Smooth muscle cell (in vitro differentiated cells): ENCODE results near the gene POLR2J. TPM values are rescaled to one million over a fixed set of nuclear protein-coding genes. Genes with fewer than 3 reads are reported as not detected.

Experiments
- DNase-seq: peaks from one replicate; lab custom pipeline; 2025; ENCODE audit not compliant: unreplicated experiment; lab: John Stamatoyannopoulos, UW
- H2AFZ ChIP-seq: fragments of 200-600 bp; sonication (generic); 2 replicates; pipeline ENCODE4 v1.6.0; 2016; ENCODE audit warnings: antibody characterized with exemption, low read depth, mild to moderate bottlenecking
- H3F3A ChIP-seq: fragments of 200-600 bp; sonication (generic); 2 replicates; pipeline ENCODE4 v1.6.0; 2017; ENCODE audit warnings: antibody characterized with exemption, low read depth
- H3K27ac ChIP-seq: fragments of 200-600 bp; sonication (generic); 2 replicates; pipeline ENCODE4 v1.5.1; 2016; ENCODE audit warnings: low read depth, mild to moderate bottlenecking
- H3K27me3 ChIP-seq: fragments of 200-600 bp; sonication (generic); 2 replicates; pipeline ENCODE4 v1.6.1; 2016; ENCODE audit warnings: low read depth, mild to moderate bottlenecking
- H3K36me3 ChIP-seq: fragments of 200-600 bp; sonication (generic); 2 replicates; pipeline ENCODE4 v1.5.1; 2016; ENCODE audit warnings: low read depth
- H3K4me1 ChIP-seq: fragments of 200-600 bp; sonication (generic); 2 replicates; pipeline ENCODE4 v1.5.1; 2016; ENCODE audit warnings: low read depth
- H3K4me2 ChIP-seq: fragments of 200-600 bp; sonication (generic); 2 replicates; pipeline ENCODE4 v1.6.0; 2016; ENCODE audit warnings: mild to moderate bottlenecking
- H3K4me3 ChIP-seq: fragments of 200-600 bp; sonication (generic); 2 replicates; pipeline ENCODE4 v1.5.1; 2016; ENCODE audit warnings: mild to moderate bottlenecking
- H3K79me2 ChIP-seq: fragments of 200-600 bp; sonication (generic); 2 replicates; pipeline ENCODE4 v1.6.0; 2016; ENCODE audit warnings: low read depth, mild to moderate bottlenecking
- H3K9ac ChIP-seq: fragments of 200-600 bp; sonication (generic); 2 replicates; pipeline ENCODE4 v1.6.0; 2016; ENCODE audit warnings: low read depth
- H3K9me3 ChIP-seq: fragments of 200-600 bp; sonication (generic); replicated peaks from 2 replicates; pipeline ENCODE4 v1.5.1; 2016; ENCODE audit warnings: low read depth
- H4K20me1 ChIP-seq: fragments of 200-600 bp; sonication (generic); 2 replicates; pipeline ENCODE4 v1.6.0; 2016; ENCODE audit warnings: low read depth
- CTCF ChIP-seq: fragments of 200-600 bp; sonication (generic); IDR thresholded peaks from 2 replicates; pipeline ENCODE4 v1.5.1; 2017; ENCODE audit warnings: borderline replicate concordance, mild to moderate bottlenecking, antibody characterized with exemption; ENCODE audit not compliant: insufficient read depth, poor library complexity, severe bottlenecking
- whole genome bisulfite sequencing: methylation state at CpG from one replicate; pipeline ENCODE4 v1.1.7; 2016; ENCODE audit warnings: low lambda C conversion rate; 5-methylcytosine and 5-hydroxymethylcytosine counted together
- polyA plus RNA-seq: library from polyadenylated mRNA; unstranded; fragments of >200 nt; fragmentation: Nextera tagmentation; extraction: Ambion mirVana; gene quantifications from 2 replicates; pipeline ENCODE4 v1.2.1, GENCODE V29; 2016
- total RNA-seq: library from RNA; depleted of rRNA; stranded (reverse); fragments of >200 nt; gene quantifications from 2 replicates; pipeline ENCODE4 v1.2.3, GENCODE V29; 2014

POLR2J gene
- total and polyA plus RNA-seq, 2 experiments from 2014 or later = 13.1 to 92.2 TPM

DNA sequence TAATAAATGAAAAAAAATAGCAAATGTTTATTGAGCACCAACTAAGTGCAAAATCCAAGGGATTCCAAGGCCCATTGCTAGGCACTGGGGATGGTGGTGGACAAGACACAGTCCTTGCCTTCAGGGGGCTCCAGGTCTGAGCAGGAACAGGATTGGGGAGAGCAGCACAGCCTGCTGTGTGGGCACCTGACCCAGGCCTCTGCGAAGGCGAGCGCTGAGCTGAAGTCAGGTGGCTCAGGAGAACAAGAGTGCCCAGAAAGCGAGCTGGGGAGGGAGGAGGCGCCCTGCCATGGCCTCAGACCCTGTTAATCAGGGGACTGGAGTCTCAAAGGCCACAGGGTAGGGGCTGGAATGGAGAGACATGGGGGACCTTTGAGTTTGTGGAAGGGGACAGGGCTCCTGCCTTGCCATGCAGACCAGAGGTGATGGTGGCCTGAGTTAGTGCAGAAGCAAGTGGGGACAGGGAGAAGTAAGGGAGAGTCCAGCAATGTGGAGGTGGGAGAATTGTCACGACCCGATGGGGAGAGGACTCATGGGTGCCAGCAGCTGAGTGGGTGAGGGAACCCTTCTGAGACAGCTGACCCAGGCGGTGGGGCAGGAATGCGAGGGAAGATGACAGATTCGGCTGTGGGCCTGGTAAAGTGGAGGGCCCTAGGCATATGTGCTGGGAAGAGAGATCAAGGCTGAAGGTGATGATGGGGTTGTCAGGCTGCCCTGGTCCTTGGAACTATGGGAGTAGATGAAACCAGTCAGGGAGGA, 49.4 kb downstream of the POLR2J start:
- Histone ChIP-seq H3K4me1 (peaks cover 10% of the 10 kb centered on the region), H4K20me1 (peaks cover 2% of the 10 kb centered on the region), H2AFZ (no peak overlapping the region), H3K9me3 (no peaks in the 10 kb centered on the region), H3F3A (peaks cover 25% of the 10 kb centered on the region), H3K27ac (no peak overlapping the region), H3K36me3 (no peaks in the 10 kb centered on the region), H3K4me2 (no peak overlapping the region), H3K27me3 (no peaks in the 10 kb centered on the region), H3K79me2 (peaks cover 2% of the 10 kb centered on the region), H3K4me3 (no peak overlapping the region), H3K9ac (no peak overlapping the region)
- no peak for DNase-seq
- 96% methylated on average over 10 of the region's 10 CpGs for WGBS
- no peak for TF ChIP-seq CTCF

DNA sequence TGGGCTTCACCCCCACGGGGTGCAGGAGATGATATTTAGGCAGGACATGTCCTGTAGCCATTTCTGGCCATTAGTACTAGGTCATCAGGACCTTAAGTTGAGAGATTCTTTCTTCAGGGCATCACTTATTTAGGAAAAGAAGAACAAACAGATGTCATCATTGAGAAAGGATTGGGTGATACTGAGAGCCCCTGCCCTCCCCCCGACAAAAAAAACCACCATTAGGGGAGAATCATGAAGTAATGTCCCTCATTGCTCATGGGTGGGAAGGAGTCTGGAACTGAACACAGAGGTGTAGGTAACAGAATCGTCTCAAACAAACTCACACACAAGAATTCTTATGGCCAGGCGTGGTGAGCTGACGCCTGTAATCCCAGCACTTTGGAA, 51.7 kb downstream of the POLR2J start:
- peaks cover 23% of the 10 kb centered on the region for H3F3A ChIP-seq
- H4K20me1 ChIP-seq = peaks cover 19% of the 10 kb centered on the region
- no peak overlapping the region for H3K27ac ChIP-seq
- H2AFZ ChIP-seq = no peak overlapping the region
- 97% methylated on average over 5 of the region's 5 CpGs for WGBS
- H3K36me3 ChIP-seq = no peaks in the 10 kb centered on the region
- no peak overlapping the region for H3K4me2 ChIP-seq
- H3K4me1 ChIP-seq = no peaks in the 10 kb centered on the region
- H3K79me2 ChIP-seq = no peaks in the 10 kb centered on the region
- TF ChIP-seq CTCF = no peak
- no peak overlapping the region for H3K4me3 ChIP-seq
- H3K9ac ChIP-seq = no peak overlapping the region
- no peaks in the 10 kb centered on the region for H3K27me3 ChIP-seq
- no peak for DNase-seq
- no peaks in the 10 kb centered on the region for H3K9me3 ChIP-seq

DNA sequence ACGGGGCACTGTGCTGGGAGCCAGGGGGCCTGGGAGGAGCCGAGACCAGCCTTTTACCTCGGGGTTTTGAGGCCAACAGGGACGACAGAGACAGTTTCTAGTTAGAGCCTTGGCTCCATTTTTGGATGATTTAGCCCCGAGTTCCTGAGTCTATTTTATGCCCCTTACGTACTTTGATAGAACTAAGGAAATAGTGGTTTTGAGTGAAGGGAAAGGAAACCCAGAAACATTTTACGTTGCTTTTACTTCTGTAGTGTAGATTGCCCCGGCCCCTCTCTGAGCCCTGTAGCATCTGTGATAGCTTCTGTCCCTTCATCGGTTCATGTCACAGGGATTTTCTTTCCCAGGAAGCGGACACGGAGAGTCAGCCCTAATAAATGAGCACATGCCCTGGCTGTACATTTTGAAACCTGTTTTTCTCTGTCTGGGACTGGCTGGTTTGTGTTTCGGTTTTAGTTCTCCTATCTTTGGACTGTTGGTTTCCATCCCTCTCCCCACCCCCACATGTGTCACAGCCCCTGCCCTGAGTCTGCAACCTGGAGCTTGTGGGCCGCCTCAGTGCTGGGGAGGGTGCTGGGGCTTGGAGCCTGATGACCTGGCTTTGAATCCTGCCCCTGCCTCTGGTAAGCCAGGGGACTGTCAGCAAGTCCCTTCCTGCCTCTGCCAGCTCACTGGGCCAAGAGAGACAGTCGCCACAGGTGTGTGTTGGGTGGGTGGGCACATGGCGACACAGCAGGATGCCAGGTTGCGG, 52.3 kb downstream of the POLR2J start:
- Histone ChIP-seq H3K79me2 (no peaks in the 10 kb centered on the region), H2AFZ (no peak overlapping the region), H3K27me3 (no peaks in the 10 kb centered on the region), H3K9ac (no peak overlapping the region), H3F3A (peaks cover 20% of the 10 kb centered on the region), H3K36me3 (no peaks in the 10 kb centered on the region), H4K20me1 (peaks cover 19% of the 10 kb centered on the region), H3K9me3 (no peaks in the 10 kb centered on the region), H3K4me1 (no peaks in the 10 kb centered on the region), H3K27ac (no peak overlapping the region), H3K4me3 (no peak overlapping the region), H3K4me2 (no peak overlapping the region)
- TF ChIP-seq CTCF = no peak
- 98% methylated on average over 16 of the region's 16 CpGs for WGBS
- DNase-seq = no peak
